HepG2 (cell line): Measurements from ENCODE around the gene ZNF213. TPM values are rescaled to one million over a fixed set of nuclear protein-coding genes. Genes with fewer than 3 reads are reported as not detected.
A peak's percentile ranks its signal among the peaks of the same experiment; 100 is the strongest.

Source experiments
- AGO2 ChIP-seq: fragments of 200-400 bp; formaldehyde crosslinking; optimal IDR thresholded peaks from 2 replicates; pipeline ENCODE3; 2017; ENCODE audit warnings: mild to moderate bottlenecking, low read depth, low read length, moderate library complexity
- BRCA1 ChIP-seq: sonication (generic); formaldehyde crosslinking; IDR thresholded peaks from 2 replicates; pipeline ENCODE4 v1.4.0; 2020; ENCODE audit warnings: missing genetic modification reagents
- CBX5 ChIP-seq: sonication (generic); formaldehyde crosslinking; IDR thresholded peaks from 2 replicates; pipeline ENCODE4 v1.4.0; 2020; ENCODE audit warnings: missing genetic modification reagents, borderline replicate concordance
- CCAR2 ChIP-seq: fragments of 200-400 bp; formaldehyde crosslinking; optimal IDR thresholded peaks from 2 replicates; pipeline ENCODE3; 2018; ENCODE audit warnings: low read depth, mild to moderate bottlenecking, low read length, moderate library complexity
- CENPT ChIP-seq: sonication (generic); formaldehyde crosslinking; IDR thresholded peaks from 2 replicates; pipeline ENCODE4 v1.8.0; 2022; ENCODE audit warnings: low read depth, mild to moderate bottlenecking, moderate library complexity, missing genetic modification reagents
- DNMT1 ChIP-seq: sonication (generic); formaldehyde crosslinking; IDR thresholded peaks from 2 replicates; pipeline ENCODE4 v1.5.1; 2020; ENCODE audit warnings: mild to moderate bottlenecking, missing genetic modification reagents
- HDAC1 ChIP-seq: sonication (generic); formaldehyde crosslinking; IDR thresholded peaks from 2 replicates; pipeline ENCODE4 v1.5.1; 2020; ENCODE audit warnings: mild to moderate bottlenecking, missing genetic modification reagents
- HHEX ChIP-seq: IDR thresholded peaks from 2 replicates; pipeline ENCODE4 v1.6.1; 2016; ENCODE audit warnings: control low read depth
- NONO ChIP-seq, 2 experiments: fragments of 450-650 bp in 1 of 2; sonication (generic) in 1 of 2; formaldehyde crosslinking in 1 of 2; IDR thresholded peaks in 1 of 2; conservative IDR thresholded peaks in 1 of 2; 2 replicates each; pipeline versions ENCODE4 v1.6.1 to v1.8.0; 2017 to 2022; ENCODE audit warnings: mild to moderate bottlenecking in 1 of 2, missing genetic modification reagents in 1 of 2, moderate library complexity in 1 of 2
- NPAS2 ChIP-seq: sonication (generic); formaldehyde crosslinking; IDR thresholded peaks from 2 replicates; pipeline ENCODE4 v1.8.0; 2022; ENCODE audit warnings: mild to moderate bottlenecking, missing genetic modification reagents, borderline replicate concordance
- NR2F2 ChIP-seq: IDR thresholded peaks from 2 replicates; pipeline ENCODE4 v1.6.1; 2012; ENCODE audit warnings: low read depth, inconsistent platforms, borderline replicate concordance
- POLR2AphosphoS2 ChIP-seq: IDR thresholded peaks from 2 replicates; pipeline ENCODE4 v1.6.1; 2011; ENCODE audit warnings: low read depth, low read length, improper control_type of control experiment
- SMAD9 ChIP-seq: sonication (generic); formaldehyde crosslinking; IDR thresholded peaks from 2 replicates; pipeline ENCODE4 v1.5.1; 2020; ENCODE audit warnings: mild to moderate bottlenecking, missing genetic modification reagents
- ZBTB7B ChIP-seq: sonication (generic); formaldehyde crosslinking; IDR thresholded peaks from 2 replicates; pipeline ENCODE4 v1.4.0; 2020; ENCODE audit warnings: missing genetic modification reagents
- ZBTB8A ChIP-seq: sonication (generic); formaldehyde crosslinking; IDR thresholded peaks from 2 replicates; pipeline ENCODE4 v1.4.0; 2020; ENCODE audit warnings: mild to moderate bottlenecking, low read depth, missing genetic modification reagents, borderline replicate concordance
- ZFP36 ChIP-seq: fragments of 150-350 bp; IDR thresholded peaks from 2 replicates; pipeline ENCODE4 v1.6.1; 2018; ENCODE audit warnings: borderline replicate concordance, low read length, low read depth; ENCODE audit not compliant: partially characterized antibody
- ZFP91 ChIP-seq: sonication (generic); formaldehyde crosslinking; IDR thresholded peaks from 2 replicates; pipeline ENCODE4 v1.9.0; 2022; ENCODE audit warnings: missing genetic modification reagents, mild to moderate bottlenecking, borderline replicate concordance
- ZNF138 ChIP-seq: sonication (generic); formaldehyde crosslinking; IDR thresholded peaks from 2 replicates; pipeline ENCODE4 v1.5.0; 2020; ENCODE audit warnings: mild to moderate bottlenecking, low read depth, missing genetic modification reagents
- ZNF556 ChIP-seq: sonication (generic); formaldehyde crosslinking; IDR thresholded peaks from 2 replicates; pipeline ENCODE4 v1.4.0; 2020; ENCODE audit warnings: mild to moderate bottlenecking, missing genetic modification reagents, borderline replicate concordance
- ZNF598 ChIP-seq: sonication (generic); formaldehyde crosslinking; IDR thresholded peaks from 2 replicates; pipeline ENCODE4 v1.5.1; 2020; ENCODE audit warnings: mild to moderate bottlenecking, missing genetic modification reagents, borderline replicate concordance
- ZNF616 ChIP-seq: sonication (generic); formaldehyde crosslinking; IDR thresholded peaks from 2 replicates; pipeline ENCODE4 v1.5.0; 2020; ENCODE audit warnings: low read depth, mild to moderate bottlenecking, missing genetic modification reagents
- ZNF747 ChIP-seq: sonication (generic); formaldehyde crosslinking; IDR thresholded peaks from 2 replicates; pipeline ENCODE4 v1.8.1; 2023; ENCODE audit warnings: missing genetic modification reagents, mild to moderate bottlenecking, borderline replicate concordance
- ZNF772 ChIP-seq: sonication (generic); formaldehyde crosslinking; IDR thresholded peaks from 2 replicates; pipeline ENCODE4 v1.5.0; 2020; ENCODE audit warnings: mild to moderate bottlenecking, missing genetic modification reagents
- ZNF878 ChIP-seq: sonication (generic); formaldehyde crosslinking; IDR thresholded peaks from 2 replicates; pipeline ENCODE4 v1.8.1; 2023; ENCODE audit warnings: mild to moderate bottlenecking, missing genetic modification reagents, moderate library complexity
- polyA plus RNA-seq, 8 experiments: library from polyadenylated mRNA; depleted of rRNA in 3 of 8; stranded (reverse) in 7 of 8; unstranded in 1 of 8; fragments of >200 nt; fragmentation: Illumina TruSeq in 4 of 8; extraction: Trizol in 4 of 8; gene quantifications; 2 replicates each; pipeline versions ENCODE4 v1.2.1 to v1.2.3, GENCODE V29; 2011 to 2016; ENCODE audit warnings: low read depth in 4 of 8, missing spikeins in 1 of 8, mixed read lengths in 1 of 8; ENCODE audit not compliant: insufficient read depth in 1 of 8
- total RNA-seq, 5 experiments: library from RNA; depleted of rRNA; stranded (reverse); fragments of >200 nt; fragmentation: Illumina TruSeq; extraction: Trizol; gene quantifications; 2 replicates each; pipeline ENCODE4 v1.2.3, GENCODE V29; 2016; ENCODE audit warnings: low read depth in 1 of 5
- TF ChIP-seq, protein P1 (sequence below), 2 experiments: sonication (generic) in 1 of 2; formaldehyde crosslinking in 1 of 2; IDR thresholded peaks; 2 replicates each; pipeline versions ENCODE4 v1.4.0 to v1.6.1; 2018 to 2020; ENCODE audit warnings: missing genetic modification reagents in 2 of 2, borderline replicate concordance in 1 of 2, low read depth in 1 of 2, mild to moderate bottlenecking in 1 of 2, missing biosample characterization in 1 of 2
- TF ChIP-seq, protein P2 (sequence below): sonication (generic); formaldehyde crosslinking; IDR thresholded peaks from 2 replicates; pipeline ENCODE4 v1.5.0; 2020; ENCODE audit warnings: missing genetic modification reagents, mild to moderate bottlenecking, borderline replicate concordance

The ZNF213 gene
- total and polyA plus RNA-seq, 2 of the 13 experiments (the other 11 are each of a cell fraction or from before 2014, with no cell fraction given), result 0.59 to 0.97 TPM

DNA sequence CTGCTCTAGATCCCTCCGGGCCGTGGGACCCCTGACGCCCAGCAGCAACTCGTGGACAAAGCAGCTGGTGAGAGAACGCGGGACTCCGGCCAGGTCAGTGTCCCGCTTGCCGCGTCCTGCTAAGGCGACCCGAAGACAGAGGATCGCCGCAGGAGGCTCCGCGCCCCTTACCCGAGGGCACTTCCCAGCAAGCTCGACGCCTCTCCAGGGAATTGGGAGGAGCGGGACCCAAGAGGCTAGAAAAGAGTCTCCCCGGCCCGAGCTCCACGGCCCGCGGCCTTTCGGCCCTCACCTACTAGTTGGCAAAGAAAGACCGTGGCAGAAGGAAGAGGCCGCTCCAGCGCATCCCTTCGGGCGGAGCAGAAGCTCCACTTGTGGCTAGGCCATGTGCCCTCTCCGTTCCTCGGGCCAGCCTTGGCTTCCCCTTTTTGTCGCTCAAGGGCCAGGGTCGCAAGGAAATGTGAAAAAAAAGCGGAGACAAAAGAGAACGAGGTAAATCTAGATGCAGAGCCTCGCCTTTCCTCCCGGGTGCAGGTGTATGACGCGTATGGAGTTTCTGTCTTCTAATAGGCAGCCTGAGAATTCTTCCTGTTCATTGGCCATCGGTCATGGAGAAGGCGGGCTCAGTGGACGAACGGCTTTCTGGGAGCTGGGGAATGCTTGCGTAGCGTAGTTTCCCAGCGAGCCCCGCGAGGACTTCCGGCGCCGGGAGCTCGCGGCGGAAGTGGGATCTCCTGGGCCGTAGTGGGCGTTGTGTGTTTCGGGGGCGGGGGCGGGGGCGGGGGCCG, at the start of gene ZNF213 (continued):
- TF ChIP-seq, protein P1, sequence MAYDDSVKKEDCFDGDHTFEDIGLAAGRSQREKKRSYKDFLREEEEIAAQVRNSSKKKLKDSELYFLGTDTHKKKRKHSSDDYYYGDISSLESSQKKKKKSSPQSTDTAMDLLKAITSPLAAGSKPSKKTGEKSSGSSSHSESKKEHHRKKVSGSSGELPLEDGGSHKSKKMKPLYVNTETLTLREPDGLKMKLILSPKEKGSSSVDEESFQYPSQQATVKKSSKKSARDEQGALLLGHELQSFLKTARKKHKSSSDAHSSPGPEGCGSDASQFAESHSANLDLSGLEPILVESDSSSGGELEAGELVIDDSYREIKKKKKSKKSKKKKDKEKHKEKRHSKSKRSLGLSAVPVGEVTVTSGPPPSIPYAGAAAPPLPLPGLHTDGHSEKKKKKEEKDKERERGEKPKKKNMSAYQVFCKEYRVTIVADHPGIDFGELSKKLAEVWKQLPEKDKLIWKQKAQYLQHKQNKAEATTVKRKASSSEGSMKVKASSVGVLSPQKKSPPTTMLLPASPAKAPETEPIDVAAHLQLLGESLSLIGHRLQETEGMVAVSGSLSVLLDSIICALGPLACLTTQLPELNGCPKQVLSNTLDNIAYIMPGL (CRISPR knock-in tag; IDR thresholded peaks at IDR 0.05; ENCODE audit: borderline replicate concordance in 1 of 2, low read depth in 1 of 2), result peak in 1 of 2 experiments; percentile 75; a peak in 1 of 4 replicates
- TF ChIP-seq BRCA1, result no peak
- TF ChIP-seq ZNF747, result no peak
- no peak for TF ChIP-seq CCAR2
- no peak for TF ChIP-seq NR2F2
- peak; percentile 65 for TF ChIP-seq AGO2
- TF ChIP-seq NONO (IDR thresholded peaks at IDR 0.05), result no peak
- 0 out of 2 replicates have a peak, but pooled peaks have one; percentile 48 for TF ChIP-seq NONO (CRISPR knock-in tag; conservative IDR thresholded peaks at IDR 0.05)
- no peak for TF ChIP-seq NPAS2
- no peak for TF ChIP-seq HDAC1
- 0 out of 2 replicates have a peak, but pooled peaks have one; percentile 7 for TF ChIP-seq ZBTB7B (CRISPR knock-in tag)
- TF ChIP-seq ZNF138 (CRISPR knock-in tag), result no peak
- no peak for TF ChIP-seq DNMT1 (CRISPR knock-in tag)
- TF ChIP-seq ZNF878 (CRISPR knock-in tag), result no peak
- TF ChIP-seq ZNF772 (CRISPR knock-in tag), result no peak
- TF ChIP-seq ZBTB8A (CRISPR knock-in tag), result no peak
- TF ChIP-seq, protein P2, sequence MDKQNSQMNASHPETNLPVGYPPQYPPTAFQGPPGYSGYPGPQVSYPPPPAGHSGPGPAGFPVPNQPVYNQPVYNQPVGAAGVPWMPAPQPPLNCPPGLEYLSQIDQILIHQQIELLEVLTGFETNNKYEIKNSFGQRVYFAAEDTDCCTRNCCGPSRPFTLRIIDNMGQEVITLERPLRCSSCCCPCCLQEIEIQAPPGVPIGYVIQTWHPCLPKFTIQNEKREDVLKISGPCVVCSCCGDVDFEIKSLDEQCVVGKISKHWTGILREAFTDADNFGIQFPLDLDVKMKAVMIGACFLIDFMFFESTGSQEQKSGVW, result no peak
- 0 out of 2 replicates have a peak, but pooled peaks have one; percentile 28 for TF ChIP-seq ZFP91 (CRISPR knock-in tag)
- no peak for TF ChIP-seq CBX5 (CRISPR knock-in tag)
- TF ChIP-seq HHEX (CRISPR knock-in tag), result no peak
- TF ChIP-seq ZNF556 (CRISPR knock-in tag), result no peak
- no peak for TF ChIP-seq SMAD9
- TF ChIP-seq CENPT (CRISPR knock-in tag), result no peak
- no peak for TF ChIP-seq ZFP36
- TF ChIP-seq POLR2AphosphoS2, result 0 out of 2 replicates have a peak, but pooled peaks have one; percentile 41
- TF ChIP-seq ZNF598 (CRISPR knock-in tag), result peak; percentile 36; the same call in 1 of the 2 replicates
- TF ChIP-seq ZNF616 (CRISPR knock-in tag), result no peak
